Panc1 (cell line): ENCODE results near the gene FAM177B. TPM values are rescaled to one million over a fixed set of nuclear protein-coding genes. Genes with fewer than 3 reads are reported as not detected.
A peak's percentile ranks its signal among the peaks of the same experiment; 100 is the strongest.

Experiments
- ATAC-seq: fragments of 200-7000 bp; cut with Tn5 transposase; 2 replicates; pipeline ENCODE4 v1.9.1; 2020; ENCODE audit warnings: mild to moderate bottlenecking, moderate library complexity
- BruUV-seq: library from RNA; stranded (reverse); fragments of 400-500 nt; replicated peaks from 2 replicates; lab custom pipeline; 2021; lab: Mats Ljungman, UMichigan
- CTCF ChIA-PET: fragments of 300-600 bp; sonication (Branson Sonifier 250); formaldehyde crosslinking; loops from one replicate; lab custom pipeline; 2022; ENCODE audit warnings: antibody characterized with exemption; lab: Charles Lee
- POLR2A ChIA-PET: fragments of 300-600 bp; sonication (Branson Sonifier 250); formaldehyde crosslinking; loops from one replicate; lab custom pipeline; 2022; ENCODE audit warnings: antibody characterized with exemption; lab: Charles Lee
- DNase-seq: peaks from one replicate; pipeline ENCODE4 v3.0.0-alpha.2; 2010; ENCODE audit warnings: low read depth, low spot score
- H3K27ac ChIP-seq: 2 replicates; pipeline ENCODE4 v1.5.1; 2011; ENCODE audit warnings: mild to moderate bottlenecking, low read length, inconsistent platforms
- H3K27me3 ChIP-seq: fragments of 200-500 bp; sonication (Bioruptor generic); 2 replicates; pipeline ENCODE4 v1.6.0; 2014; ENCODE audit warnings: low read length, inconsistent platforms; ENCODE audit not compliant: control insufficient read depth, insufficient read depth
- H3K36me3 ChIP-seq: fragments of 200-500 bp; sonication (Bioruptor generic); 2 replicates; pipeline ENCODE4 v1.5.1; 2014; ENCODE audit warnings: inconsistent platforms, mild to moderate bottlenecking, low read length, moderate library complexity; ENCODE audit not compliant: control insufficient read depth, insufficient read depth
- H3K4me1 ChIP-seq: 2 replicates; pipeline ENCODE4 v1.5.1; 2011; ENCODE audit warnings: inconsistent platforms, mild to moderate bottlenecking, low read length, moderate library complexity; ENCODE audit not compliant: control insufficient read depth, insufficient read depth
- H3K4me3 ChIP-seq, 2 experiments: 2 replicates each; pipeline ENCODE4 v1.5.1; 2011 to 2012; ENCODE audit warnings: low read depth in 2 of 2, low read length in 2 of 2, mild to moderate bottlenecking in 2 of 2, inconsistent platforms in 1 of 2, moderate library complexity in 1 of 2
- H3K9me3 ChIP-seq: fragments of 200-500 bp; sonication (Bioruptor generic); 2 replicates; pipeline ENCODE4 v1.5.1; 2014; ENCODE audit warnings: low read depth, mild to moderate bottlenecking, inconsistent platforms, low read length, moderate library complexity; ENCODE audit not compliant: control insufficient read depth, insufficient read depth
- CTCF ChIP-seq: fragments of 450-650 bp; IDR thresholded peaks from 2 replicates; pipeline ENCODE4 v1.5.1; 2017; ENCODE audit warnings: mild to moderate bottlenecking
- POLR2AphosphoS5 ChIP-seq: IDR thresholded peaks from 2 replicates; pipeline ENCODE4 v1.6.1; 2012; ENCODE audit warnings: mild to moderate bottlenecking, low read depth, low read length, moderate library complexity
- REST ChIP-seq, 2 experiments: IDR thresholded peaks; 2 replicates each; pipeline ENCODE4 v1.6.1; 2011 to 2012; ENCODE audit warnings: low read depth in 2 of 2, control low read depth in 1 of 2, low read length in 1 of 2, mild to moderate bottlenecking in 1 of 2, moderate library complexity in 1 of 2; ENCODE audit not compliant: insufficient read depth in 1 of 2
- SIN3A ChIP-seq: IDR thresholded peaks from 2 replicates; pipeline ENCODE4 v1.6.1; 2012; ENCODE audit warnings: low read depth, mild to moderate bottlenecking, low read length, moderate library complexity, borderline replicate concordance; ENCODE audit not compliant: insufficient read depth
- TCF7L2 ChIP-seq: IDR thresholded peaks from 2 replicates; pipeline ENCODE4 v1.6.1; 2011; ENCODE audit warnings: mild to moderate bottlenecking, low read depth, low read length, inconsistent platforms
- in situ Hi-C: cut with HindIII; loops from 2 replicates; pipeline ENCODE4 v1.10.0; 2016; ENCODE audit warnings: low sequenced_read_pairs, low pct_unique_long_range_greater_than_20kb
- intact Hi-C: fragments of 100-400 bp; cut with micrococcal nuclease; formaldehyde crosslinking; loops from one replicate; pipeline ENCODE4 v1.10.0; 2022; ENCODE audit not compliant: unreplicated experiment
- total RNA-seq: library from RNA; stranded (reverse); gene quantifications from one replicate; pipeline ENCODE4 v1.2.1, GENCODE V29; 2021; ENCODE audit not compliant: unreplicated experiment

The FAM177B gene
- total RNA-seq, 1 experiment from 2014 or later, result not detected

- Histone ChIP-seq H3K4me1 (peaks cover 9% of the 10 kb centered on the region), H3K27ac (peak within 1 kb of the TSS; percentile 100), H3K36me3 (peaks cover 10% of the 10 kb centered on the region), H3K27me3 (no peaks in the 10 kb centered on the region), H3K9me3 (no peaks in the 10 kb centered on the region), H3K4me3 (peak within 1 kb of the TSS; percentile 80 to 100)
- POLR2A ChIA-PET, result interaction anchor here (0.7 kb wide), 1 partner anchor 1722 kb away, joined by 3 read pairs; the partner anchor contains the start of gene WDR26
- TF ChIP-seq POLR2AphosphoS5 (peak; percentile 53; the same call in 1 of the 2 replicates), REST (IDR thresholded peaks at IDR 0.05; ENCODE audit: insufficient read depth in 1 of 2, low read depth in 2 of 2, low read length in 1 of 2) (no peak)
- CTCF ChIA-PET, result interaction anchor here (0.6 kb wide), 1 partner anchor 42 kb away, joined by 4 read pairs; no protein-coding TSS in a partner anchor
- in situ Hi-C loops, result no loop called here
- intact Hi-C loops, result loop anchor here (5.0 kb wide), 1 partner anchor 245 kb away; no protein-coding TSS in a partner anchor
- TSS peak; percentile 80 for BruUV-seq
- peak; percentile 36 for DNase-seq
- ATAC-seq, result peak; percentile 93
These were observed 24.5 kb upstream of the FAM177B start, which contains the start of the genes AIDA and BROX for GRCh38 chr1:222712253-222713090. Gene AIDA, minus strand, starts transcription at chr1:222712491. Its CDS starts 174 bp downstream, at chr1:222712317. Gene BROX, plus strand, starts transcription at chr1:222712564. Its CDS starts 3,136 bp downstream, at chr1:222715700.

GRCh38 chr1:222713091-222713961, 23.7 kb upstream of the FAM177B start:
- Histone ChIP-seq H3K36me3 (peaks cover 16% of the 10 kb centered on the region), H3K4me1 (peaks cover 9% of the 10 kb centered on the region), H3K27ac (peak overlapping the region; percentile 100), H3K9me3 (no peaks in the 10 kb centered on the region), H3K4me3 (peak overlapping the region; percentile 80 to 99), H3K27me3 (no peaks in the 10 kb centered on the region)
- TF ChIP-seq SIN3A (peak; percentile 87; the same call in 1 of the 2 replicates), CTCF (no peak), POLR2AphosphoS5 (no peak; the same call in none of the 2 replicates), TCF7L2 (no peak)
- intact Hi-C loops, result loop anchor here (5.0 kb wide), 1 partner anchor 246 kb away; no protein-coding TSS in a partner anchor
- DNase-seq, result peak; percentile 83
- no TSS peak for BruUV-seq
- ATAC-seq, result peak; percentile 85
- ChIA-PET POLR2A (interaction anchor here (0.5 to 0.7 kb wide), 2 partner anchors 30 to 845 kb away, joined by 6 to 8 read pairs; no protein-coding TSS in a partner anchor), CTCF (interaction anchor here (0.6 kb wide), 1 partner anchor 43 kb away, joined by 4 read pairs; no protein-coding TSS in a partner anchor)
- in situ Hi-C loops, result no loop called here
